ENCODE results near the gene LEMD3. TPM values are rescaled to one million over a fixed set of nuclear protein-coding genes. Genes with fewer than 3 reads are reported as not detected.

The LEMD3 gene
- total and polyA plus RNA-seq, 2 experiments from 2014 or later = 15.4 to 56.7 TPM

- H3K4me2 ChIP-seq = no peak overlapping the region
- no peaks in the 10 kb centered on the region for H3K4me1 ChIP-seq (ENCODE audit: insufficient read depth)
- no peaks in the 10 kb centered on the region for H3K9me3 Mint-ChIP-seq
- no peak overlapping the region for H3K4me3 Mint-ChIP-seq
- no peak overlapping the region for H3K4me3 ChIP-seq
- H3K27me3 Mint-ChIP-seq (ENCODE audit: insufficient read depth, low read depth, poor library complexity) = no peaks in the 10 kb centered on the region
- 0 out of 2 replicates have a peak, but pooled peaks cover 2% of the 10 kb centered on the region for H4K20me1 ChIP-seq (replicated peaks; ENCODE audit: insufficient read depth)
- DNase-seq (ENCODE audit: low spot score) (no peak), ATAC-seq (no peak)
- H3K4me1 Mint-ChIP-seq = peaks cover 7% of the 10 kb centered on the region; the same call in 2 of the 3 replicates
- H3K36me3 ChIP-seq (ENCODE audit: insufficient read depth) = peaks cover 18% of the 10 kb centered on the region; the same call in 1 of the 2 replicates
- peaks cover 12% of the 10 kb centered on the region for H3K36me3 Mint-ChIP-seq (ENCODE audit: low read depth)
- 0 out of 2 replicates have a peak, but pooled peaks cover 12% of the 10 kb centered on the region for H3K79me2 ChIP-seq (replicated peaks; ENCODE audit: insufficient read depth)
- no peaks in the 10 kb centered on the region for H3K9me2 ChIP-seq (ENCODE audit: insufficient read depth)
- no peak overlapping the region for H3K27ac Mint-ChIP-seq
- H3K27ac ChIP-seq (ENCODE audit: low read depth) = no peak overlapping the region
- H3K27me3 ChIP-seq (ENCODE audit: insufficient read depth) = no peaks in the 10 kb centered on the region
- no peak overlapping the region for H2AFZ ChIP-seq
- no peaks in the 10 kb centered on the region for H3F3A ChIP-seq (replicated peaks; ENCODE audit: low read depth)
- no peak for TF ChIP-seq CREB1 (CRISPR knock-in tag; IDR thresholded peaks at IDR 0.05; ENCODE audit: low read depth)
- no peak for TF ChIP-seq ZNF114 (CRISPR knock-in tag; IDR thresholded peaks at IDR 0.05)
- TF ChIP-seq ZNF331 (CRISPR knock-in tag; IDR thresholded peaks at IDR 0.05; ENCODE audit: low read depth) = no peak
- TF ChIP-seq, protein P1, sequence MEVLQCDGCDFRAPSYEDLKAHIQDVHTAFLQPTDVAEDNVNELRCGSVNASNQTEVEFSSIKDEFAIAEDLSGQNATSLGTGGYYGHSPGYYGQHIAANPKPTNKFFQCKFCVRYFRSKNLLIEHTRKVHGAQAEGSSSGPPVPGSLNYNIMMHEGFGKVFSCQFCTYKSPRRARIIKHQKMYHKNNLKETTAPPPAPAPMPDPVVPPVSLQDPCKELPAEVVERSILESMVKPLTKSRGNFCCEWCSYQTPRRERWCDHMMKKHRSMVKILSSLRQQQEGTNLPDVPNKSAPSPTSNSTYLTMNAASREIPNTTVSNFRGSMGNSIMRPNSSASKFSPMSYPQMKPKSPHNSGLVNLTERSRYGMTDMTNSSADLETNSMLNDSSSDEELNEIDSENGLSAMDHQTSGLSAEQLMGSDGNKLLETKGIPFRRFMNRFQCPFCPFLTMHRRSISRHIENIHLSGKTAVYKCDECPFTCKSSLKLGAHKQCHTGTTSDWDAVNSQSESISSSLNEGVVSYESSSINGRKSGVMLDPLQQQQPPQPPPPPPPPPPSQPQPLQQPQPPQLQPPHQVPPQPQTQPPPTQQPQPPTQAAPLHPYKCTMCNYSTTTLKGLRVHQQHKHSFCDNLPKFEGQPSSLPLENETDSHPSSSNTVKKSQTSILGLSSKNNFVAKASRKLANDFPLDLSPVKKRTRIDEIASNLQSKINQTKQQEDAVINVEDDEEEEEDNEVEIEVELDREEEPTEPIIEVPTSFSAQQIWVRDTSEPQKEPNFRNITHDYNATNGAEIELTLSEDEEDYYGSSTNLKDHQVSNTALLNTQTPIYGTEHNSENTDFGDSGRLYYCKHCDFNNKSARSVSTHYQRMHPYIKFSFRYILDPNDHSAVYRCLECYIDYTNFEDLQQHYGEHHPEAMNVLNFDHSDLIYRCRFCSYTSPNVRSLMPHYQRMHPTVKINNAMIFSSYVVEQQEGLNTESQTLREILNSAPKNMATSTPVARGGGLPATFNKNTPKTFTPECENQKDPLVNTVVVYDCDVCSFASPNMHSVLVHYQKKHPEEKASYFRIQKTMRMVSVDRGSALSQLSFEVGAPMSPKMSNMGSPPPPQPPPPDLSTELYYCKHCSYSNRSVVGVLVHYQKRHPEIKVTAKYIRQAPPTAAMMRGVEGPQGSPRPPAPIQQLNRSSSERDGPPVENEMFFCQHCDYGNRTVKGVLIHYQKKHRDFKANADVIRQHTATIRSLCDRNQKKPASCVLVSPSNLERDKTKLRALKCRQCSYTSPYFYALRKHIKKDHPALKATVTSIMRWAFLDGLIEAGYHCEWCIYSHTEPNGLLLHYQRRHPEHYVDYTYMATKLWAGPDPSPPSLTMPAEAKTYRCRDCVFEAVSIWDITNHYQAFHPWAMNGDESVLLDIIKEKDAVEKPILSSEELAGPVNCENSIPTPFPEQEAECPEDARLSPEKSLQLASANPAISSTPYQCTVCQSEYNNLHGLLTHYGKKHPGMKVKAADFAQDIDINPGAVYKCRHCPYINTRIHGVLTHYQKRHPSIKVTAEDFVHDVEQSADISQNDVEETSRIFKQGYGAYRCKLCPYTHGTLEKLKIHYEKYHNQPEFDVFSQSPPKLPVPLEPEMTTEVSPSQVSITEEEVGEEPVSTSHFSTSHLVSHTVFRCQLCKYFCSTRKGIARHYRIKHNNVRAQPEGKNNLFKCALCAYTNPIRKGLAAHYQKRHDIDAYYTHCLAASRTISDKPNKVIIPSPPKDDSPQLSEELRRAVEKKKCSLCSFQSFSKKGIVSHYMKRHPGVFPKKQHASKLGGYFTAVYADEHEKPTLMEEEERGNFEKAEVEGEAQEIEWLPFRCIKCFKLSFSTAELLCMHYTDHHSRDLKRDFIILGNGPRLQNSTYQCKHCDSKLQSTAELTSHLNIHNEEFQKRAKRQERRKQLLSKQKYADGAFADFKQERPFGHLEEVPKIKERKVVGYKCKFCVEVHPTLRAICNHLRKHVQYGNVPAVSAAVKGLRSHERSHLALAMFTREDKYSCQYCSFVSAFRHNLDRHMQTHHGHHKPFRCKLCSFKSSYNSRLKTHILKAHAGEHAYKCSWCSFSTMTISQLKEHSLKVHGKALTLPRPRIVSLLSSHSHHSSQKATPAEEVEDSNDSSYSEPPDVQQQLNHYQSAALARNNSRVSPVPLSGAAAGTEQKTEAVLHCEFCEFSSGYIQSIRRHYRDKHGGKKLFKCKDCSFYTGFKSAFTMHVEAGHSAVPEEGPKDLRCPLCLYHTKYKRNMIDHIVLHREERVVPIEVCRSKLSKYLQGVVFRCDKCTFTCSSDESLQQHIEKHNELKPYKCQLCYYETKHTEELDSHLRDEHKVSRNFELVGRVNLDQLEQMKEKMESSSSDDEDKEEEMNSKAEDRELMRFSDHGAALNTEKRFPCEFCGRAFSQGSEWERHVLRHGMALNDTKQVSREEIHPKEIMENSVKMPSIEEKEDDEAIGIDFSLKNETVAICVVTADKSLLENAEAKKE (CRISPR knock-in tag; IDR thresholded peaks at IDR 0.05) = no peak
- no peak for TF ChIP-seq STAT1 (IDR thresholded peaks at IDR 0.05; ENCODE audit: unreplicated experiment)
- no peak for TF ChIP-seq NANOG (IDR thresholded peaks at IDR 0.05; ENCODE audit: borderline replicate concordance)
- TF ChIP-seq REST (IDR thresholded peaks at IDR 0.05; ENCODE audit: unreplicated experiment) = no peak
- no peak for TF ChIP-seq EZH2 (IDR thresholded peaks at IDR 0.05; ENCODE audit: low read depth, unreplicated experiment)
- TF ChIP-seq EZH2phosphoT487 (IDR thresholded peaks at IDR 0.05; ENCODE audit: unreplicated experiment) = no peak
- TF ChIP-seq, protein P2, sequence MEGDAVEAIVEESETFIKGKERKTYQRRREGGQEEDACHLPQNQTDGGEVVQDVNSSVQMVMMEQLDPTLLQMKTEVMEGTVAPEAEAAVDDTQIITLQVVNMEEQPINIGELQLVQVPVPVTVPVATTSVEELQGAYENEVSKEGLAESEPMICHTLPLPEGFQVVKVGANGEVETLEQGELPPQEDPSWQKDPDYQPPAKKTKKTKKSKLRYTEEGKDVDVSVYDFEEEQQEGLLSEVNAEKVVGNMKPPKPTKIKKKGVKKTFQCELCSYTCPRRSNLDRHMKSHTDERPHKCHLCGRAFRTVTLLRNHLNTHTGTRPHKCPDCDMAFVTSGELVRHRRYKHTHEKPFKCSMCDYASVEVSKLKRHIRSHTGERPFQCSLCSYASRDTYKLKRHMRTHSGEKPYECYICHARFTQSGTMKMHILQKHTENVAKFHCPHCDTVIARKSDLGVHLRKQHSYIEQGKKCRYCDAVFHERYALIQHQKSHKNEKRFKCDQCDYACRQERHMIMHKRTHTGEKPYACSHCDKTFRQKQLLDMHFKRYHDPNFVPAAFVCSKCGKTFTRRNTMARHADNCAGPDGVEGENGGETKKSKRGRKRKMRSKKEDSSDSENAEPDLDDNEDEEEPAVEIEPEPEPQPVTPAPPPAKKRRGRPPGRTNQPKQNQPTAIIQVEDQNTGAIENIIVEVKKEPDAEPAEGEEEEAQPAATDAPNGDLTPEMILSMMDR (conservative IDR thresholded peaks at IDR 0.05; ENCODE audit: low read depth in 2 of 2) = no peak
- TF ChIP-seq, protein P3, sequence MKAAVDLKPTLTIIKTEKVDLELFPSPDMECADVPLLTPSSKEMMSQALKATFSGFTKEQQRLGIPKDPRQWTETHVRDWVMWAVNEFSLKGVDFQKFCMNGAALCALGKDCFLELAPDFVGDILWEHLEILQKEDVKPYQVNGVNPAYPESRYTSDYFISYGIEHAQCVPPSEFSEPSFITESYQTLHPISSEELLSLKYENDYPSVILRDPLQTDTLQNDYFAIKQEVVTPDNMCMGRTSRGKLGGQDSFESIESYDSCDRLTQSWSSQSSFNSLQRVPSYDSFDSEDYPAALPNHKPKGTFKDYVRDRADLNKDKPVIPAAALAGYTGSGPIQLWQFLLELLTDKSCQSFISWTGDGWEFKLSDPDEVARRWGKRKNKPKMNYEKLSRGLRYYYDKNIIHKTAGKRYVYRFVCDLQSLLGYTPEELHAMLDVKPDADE (IDR thresholded peaks at IDR 0.05) = no peak
- no peak for TF ChIP-seq JUNB (IDR thresholded peaks at IDR 0.05; ENCODE audit: unreplicated experiment)
- TF ChIP-seq POLR2AphosphoS5 (IDR thresholded peaks at IDR 0.05; ENCODE audit: low read depth) = no peak
Observed at GRCh38 chr12:65237153-65237552, 67.8 kb downstream of the LEMD3 start.
